Endothelial cell of umbilical vein (primary cell): ENCODE results near the gene SP140L. TPM values are rescaled to one million over a fixed set of nuclear protein-coding genes. Genes with fewer than 3 reads are reported as not detected.

Source experiments
- BruUV-seq: library from RNA; stranded (reverse); fragments of 400-500 nt; replicated peaks from 2 replicates; lab custom pipeline; 2021; lab: Mats Ljungman, UMichigan
- CTCF ChIA-PET: fragments of 300-600, 350-600 bp; sonication (Branson Sonifier 250); formaldehyde crosslinking; loops from one replicate; lab custom pipeline; 2021; ENCODE audit warnings: antibody characterized with exemption, inconsistent platforms; lab: Charles Lee
- POLR2A ChIA-PET: fragments of 300-600, 350-600 bp; sonication (Branson Sonifier 250); formaldehyde crosslinking; loops from one replicate; lab custom pipeline; 2021; ENCODE audit warnings: antibody characterized with exemption, inconsistent platforms; lab: Charles Lee
- DNase-seq: peaks from one replicate; pipeline ENCODE4 v3.0.0-alpha.2; 2011; ENCODE audit warnings: low read depth, low spot score
- FAIRE-seq: peaks from 2 replicates; lab custom pipeline; 2011; peaks lifted over from hg19 to GRCh38; lab: Jason Lieb, UNC
- H2AFZ ChIP-seq: 2 replicates; pipeline ENCODE4 v1.6.0; 2012; ENCODE audit warnings: low read depth, low read length, control low read depth, inconsistent platforms
- H3K27ac ChIP-seq: 2 replicates; pipeline ENCODE4 v1.5.1; 2011; ENCODE audit warnings: low read depth, mild to moderate bottlenecking, control low read depth, low read length, moderate library complexity; ENCODE audit not compliant: insufficient read depth
- H3K27me3 ChIP-seq, 2 experiments: 2 replicates each; pipeline versions ENCODE4 v1.6.0 to v1.6.1; 2011; ENCODE audit warnings: low read length in 2 of 2, mixed read lengths in 1 of 2; ENCODE audit not compliant: control insufficient read depth in 2 of 2, insufficient read depth in 2 of 2
- H3K36me3 ChIP-seq, 2 experiments: 2 replicates in 1 of 2; 3 replicates in 1 of 2; pipeline ENCODE4 v1.5.1; 2011; ENCODE audit warnings: low read length in 2 of 2, mild to moderate bottlenecking in 1 of 2, moderate library complexity in 1 of 2; ENCODE audit not compliant: control insufficient read depth in 2 of 2, insufficient read depth in 2 of 2; ENCODE audit errors: extremely low read depth in 1 of 2
- H3K4me1 ChIP-seq: 3 replicates; pipeline ENCODE4 v1.5.1; 2011; ENCODE audit warnings: mild to moderate bottlenecking, low read length; ENCODE audit not compliant: control insufficient read depth, insufficient read depth; ENCODE audit errors: extremely low read depth
- H3K4me2 ChIP-seq: 2 replicates; pipeline ENCODE4 v1.6.1; 2011; ENCODE audit warnings: low read length, control low read depth, mixed read lengths; ENCODE audit not compliant: insufficient read depth
- H3K4me3 ChIP-seq, 3 experiments: fragments of 200-600 bp in 1 of 3; sonication (generic), shearing (Covaris generic) in 1 of 3; replicated peaks in 1 of 3; 2 replicates each; pipeline ENCODE4 v1.5.1; 2011 to 2016; ENCODE audit warnings: control low read depth in 3 of 3, low read length in 3 of 3, mild to moderate bottlenecking in 2 of 3, inconsistent platforms in 1 of 3, low read depth in 1 of 3, moderate library complexity in 1 of 3; ENCODE audit not compliant: insufficient read depth in 1 of 3
- H3K79me2 ChIP-seq: 2 replicates; pipeline ENCODE4 v1.6.0; 2012; ENCODE audit warnings: low read length, inconsistent platforms; ENCODE audit not compliant: control insufficient read depth, insufficient read depth
- H3K9ac ChIP-seq: replicated peaks from 2 replicates; pipeline ENCODE3; 2011; ENCODE audit warnings: low read length, control low read depth; ENCODE audit not compliant: insufficient read depth; ENCODE audit errors: extremely low read depth
- H3K9me1 ChIP-seq: replicated peaks from 3 replicates; pipeline ENCODE4 v1.6.0; 2011; ENCODE audit warnings: mild to moderate bottlenecking, low read length; ENCODE audit not compliant: control insufficient read depth, insufficient read depth; ENCODE audit errors: extremely low read depth
- H3K9me3 ChIP-seq: replicated peaks from 2 replicates; pipeline ENCODE4 v1.5.1; 2012; ENCODE audit warnings: low read length, inconsistent platforms; ENCODE audit not compliant: control insufficient read depth, insufficient read depth
- H4K20me1 ChIP-seq: replicated peaks from 2 replicates; pipeline ENCODE3; 2011; ENCODE audit warnings: mild to moderate bottlenecking, low read length; ENCODE audit not compliant: control insufficient read depth, insufficient read depth; ENCODE audit errors: extremely low read depth
- EZH2 ChIP-seq: IDR thresholded peaks from 2 replicates; pipeline ENCODE4 v1.6.1; 2012; ENCODE audit warnings: borderline replicate concordance, low read depth, mild to moderate bottlenecking, moderate library complexity, low read length, inconsistent platforms; ENCODE audit not compliant: severe bottlenecking
- FOS ChIP-seq: IDR thresholded peaks from 2 replicates; pipeline ENCODE4 v1.6.1; 2011; ENCODE audit warnings: mild to moderate bottlenecking, low read length, moderate library complexity, borderline replicate concordance; ENCODE audit not compliant: insufficient read depth
- GATA2 ChIP-seq: IDR thresholded peaks from 2 replicates; pipeline ENCODE4 v1.7.0; 2011; ENCODE audit warnings: low read depth, mild to moderate bottlenecking, moderate library complexity, mixed read lengths, low read length; ENCODE audit not compliant: insufficient read length, insufficient read depth
- JUN ChIP-seq: IDR thresholded peaks from 2 replicates; pipeline ENCODE4 v1.6.1; 2011; ENCODE audit warnings: borderline replicate concordance, low read depth; ENCODE audit not compliant: insufficient read length, insufficient read depth
- MAX ChIP-seq: IDR thresholded peaks from 2 replicates; pipeline ENCODE4 v1.6.1; 2011; ENCODE audit not compliant: insufficient read depth, insufficient read length
- MYC ChIP-seq: IDR thresholded peaks from one replicate; pipeline ENCODE4 v1.6.1; 2011; ENCODE audit warnings: mild to moderate bottlenecking, low read depth, low read length
- POLR2A ChIP-seq: IDR thresholded peaks from 2 replicates; pipeline ENCODE4 v1.6.1; 2012; ENCODE audit warnings: low read depth, mild to moderate bottlenecking, control low read depth, low read length
- POLR2AphosphoS5 ChIP-seq: IDR thresholded peaks from 2 replicates; pipeline ENCODE4 v1.6.1; 2012; ENCODE audit warnings: low read depth, mild to moderate bottlenecking, control low read depth, low read length, moderate library complexity; ENCODE audit not compliant: insufficient read depth
- dilution Hi-C: fragments of 300-500 bp; cut with MboI; formaldehyde crosslinking; loops from one replicate; pipeline ENCODE4 v1.15.0; 2019; ENCODE audit warnings: low sequenced_read_pairs; ENCODE audit not compliant: extremely low pct_ligation_motif_present
- intact Hi-C: fragments of 100-400 bp; cut with micrococcal nuclease; formaldehyde crosslinking; loops from one replicate; pipeline ENCODE4 v1.10.0; 2022
- polyA plus RNA-seq, 4 experiments: library from polyadenylated mRNA; depleted of rRNA in 3 of 4; stranded (reverse) in 3 of 4; unstranded in 1 of 4; fragments of >200 nt; gene quantifications; 2 replicates each; pipeline versions ENCODE4 v1.2.1 to v1.2.3, GENCODE V29; 2011 to 2012; ENCODE audit warnings: missing spikeins in 1 of 4
- total RNA-seq: library from RNA; stranded (reverse); gene quantifications from 2 replicates; pipeline ENCODE4 v1.2.3, GENCODE V29; 2021
- TF ChIP-seq, protein P1 (sequence below), 2 donors: IDR thresholded peaks; 1 replicate in 1 of 2; 2 replicates in 1 of 2; pipeline ENCODE4 v1.5.1; 2011; ENCODE audit warnings: low read length in 2 of 2, mild to moderate bottlenecking in 2 of 2, moderate library complexity in 2 of 2, control low read depth in 1 of 2, inconsistent platforms in 1 of 2, low read depth in 1 of 2; ENCODE audit not compliant: insufficient read depth in 1 of 2; ENCODE audit errors: extremely low read depth in 1 of 2

The SP140L gene
- total and polyA plus RNA-seq, 2 donors (not counting 3 experiments of a cell fraction or from before 2014, with no cell fraction given): 16.0 to 27.3 TPM

DNA sequence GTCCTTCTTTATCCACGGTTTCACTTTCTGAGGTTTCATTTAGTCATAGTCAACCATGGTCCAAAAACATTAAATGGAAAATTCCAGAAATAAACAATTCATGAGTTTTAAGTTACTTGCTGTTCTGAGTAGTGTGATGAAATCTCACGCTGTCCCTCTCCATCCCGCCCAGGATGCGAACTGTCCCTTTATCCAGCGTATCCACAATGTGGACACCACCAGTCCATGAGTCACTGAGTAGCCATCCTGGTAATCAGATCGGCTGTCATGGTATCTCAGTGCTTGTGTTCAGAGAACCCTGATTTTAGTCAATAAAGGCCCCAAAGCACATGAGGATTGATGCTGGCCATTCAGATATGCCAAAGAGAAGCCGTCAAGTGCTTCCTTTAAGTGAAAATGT, 3.7 kb downstream of the SP140L start:
- Histone ChIP-seq H3K36me3 (peaks cover 0 to 6% of the 10 kb centered on the region in 2 experiments), H3K9ac (no peak overlapping the region), H3K79me2 (peaks cover 16% of the 10 kb centered on the region), H3K27me3 (no peaks in the 10 kb centered on the region), H3K4me1 (peaks cover 17% of the 10 kb centered on the region), H4K20me1 (no peaks in the 10 kb centered on the region), H3K27ac (no peak overlapping the region), H3K4me2 (no peak overlapping the region), H3K9me1 (no peaks in the 10 kb centered on the region), H3K9me3 (no peaks in the 10 kb centered on the region), H2AFZ (no peak overlapping the region), H3K4me3 (no peak overlapping the region)
- BruUV-seq: no TSS peak
- ChIA-PET CTCF (no interaction called here), POLR2A (no interaction called here)
- no peak for FAIRE-seq
- dilution Hi-C loops (no loop called here), intact Hi-C loops (no loop called here)
- DNase-seq: no peak
- TF ChIP-seq GATA2: no peak

DNA sequence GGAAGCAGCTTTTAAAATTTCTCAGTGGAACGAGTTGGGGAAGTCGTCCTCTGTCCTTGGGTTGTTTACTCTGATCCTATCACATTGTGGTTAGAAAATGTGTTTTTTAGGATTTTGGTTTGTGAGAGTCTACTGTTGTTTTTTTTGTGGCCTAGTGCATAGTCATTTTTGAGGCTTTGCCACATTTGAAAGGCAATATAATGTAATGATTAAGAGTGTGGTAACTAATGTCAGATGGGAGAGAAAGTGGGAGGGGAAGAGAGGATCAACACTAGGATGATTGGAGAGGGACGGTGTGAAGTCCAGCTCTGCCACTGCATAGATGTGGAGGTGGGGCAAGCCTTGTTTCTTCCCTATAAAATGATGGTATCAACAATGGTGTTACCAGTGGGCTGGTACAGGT, 8.5 kb downstream of the SP140L start:
- H4K20me1 ChIP-seq: no peaks in the 10 kb centered on the region
- BruUV-seq: no TSS peak
- no peaks in the 10 kb centered on the region for H3K4me1 ChIP-seq
- H3K9me1 ChIP-seq: no peaks in the 10 kb centered on the region
- H3K36me3 ChIP-seq: peaks cover 0 to 8% of the 10 kb centered on the region in 2 experiments
- POLR2A ChIA-PET: no interaction called here
- no peak for TF ChIP-seq MYC
- TF ChIP-seq MAX: no peak
- TF ChIP-seq POLR2A: no peak
- TF ChIP-seq POLR2AphosphoS5: no peak
- TF ChIP-seq GATA2: no peak
- TF ChIP-seq JUN: no peak
- no peak for TF ChIP-seq EZH2
- TF ChIP-seq, protein P1, sequence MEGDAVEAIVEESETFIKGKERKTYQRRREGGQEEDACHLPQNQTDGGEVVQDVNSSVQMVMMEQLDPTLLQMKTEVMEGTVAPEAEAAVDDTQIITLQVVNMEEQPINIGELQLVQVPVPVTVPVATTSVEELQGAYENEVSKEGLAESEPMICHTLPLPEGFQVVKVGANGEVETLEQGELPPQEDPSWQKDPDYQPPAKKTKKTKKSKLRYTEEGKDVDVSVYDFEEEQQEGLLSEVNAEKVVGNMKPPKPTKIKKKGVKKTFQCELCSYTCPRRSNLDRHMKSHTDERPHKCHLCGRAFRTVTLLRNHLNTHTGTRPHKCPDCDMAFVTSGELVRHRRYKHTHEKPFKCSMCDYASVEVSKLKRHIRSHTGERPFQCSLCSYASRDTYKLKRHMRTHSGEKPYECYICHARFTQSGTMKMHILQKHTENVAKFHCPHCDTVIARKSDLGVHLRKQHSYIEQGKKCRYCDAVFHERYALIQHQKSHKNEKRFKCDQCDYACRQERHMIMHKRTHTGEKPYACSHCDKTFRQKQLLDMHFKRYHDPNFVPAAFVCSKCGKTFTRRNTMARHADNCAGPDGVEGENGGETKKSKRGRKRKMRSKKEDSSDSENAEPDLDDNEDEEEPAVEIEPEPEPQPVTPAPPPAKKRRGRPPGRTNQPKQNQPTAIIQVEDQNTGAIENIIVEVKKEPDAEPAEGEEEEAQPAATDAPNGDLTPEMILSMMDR (IDR thresholded peaks at IDR 0.05; ENCODE audit: extremely low read depth in 1 of 2, insufficient read depth in 1 of 2, low read depth in 1 of 2, low read length in 2 of 2): no peak
- TF ChIP-seq FOS: no peak
- peaks cover 7% of the 10 kb centered on the region for H3K79me2 ChIP-seq
- CTCF ChIA-PET: interaction anchor here (1.2 kb wide), 1 partner anchor 8 kb away, joined by 5 read pairs; the partner anchor contains the start of gene SP140L
- H3K9ac ChIP-seq: no peak overlapping the region
- no peak overlapping the region for H3K4me2 ChIP-seq
- H2AFZ ChIP-seq: no peak overlapping the region
- intact Hi-C loops: no loop called here
- H3K27me3 ChIP-seq: no peaks in the 10 kb centered on the region
- H3K4me3 ChIP-seq: no peak overlapping the region
- H3K9me3 ChIP-seq: no peaks in the 10 kb centered on the region
- dilution Hi-C loops: no loop called here
- DNase-seq (peak; percentile 30), FAIRE-seq (no peak)
- no peak overlapping the region for H3K27ac ChIP-seq
